ENCODE measurements around the gene BRINP2. TPM values are rescaled to one million over a fixed set of nuclear protein-coding genes. Genes with fewer than 3 reads are reported as not detected.

BRINP2 gene
- total and polyA plus RNA-seq, 2 of the 4 experiments (the other 2 are of a cell fraction) = not detected

- in situ Hi-C loops (cut with MboI; ENCODE audit: low sequenced_read_pairs) = no loop called here
- WGBS, 2 experiments (ENCODE audit: extremely low coverage in 2 of 2, insufficient read length in 1 of 2) = 80% methylated on average over 1 of the region's 3 CpGs; no CpG with 5 or more reads in 1 of the 2 experiments
Measured at GRCh38 chr1:177306019-177306415, 135.3 kb downstream of the BRINP2 start.

More at GRCh38 chr1:177306019-177306415, 135.3 kb downstream of the BRINP2 start:
- no peak overlapping the region for H2BK5ac ChIP-seq (ENCODE audit: low read depth, low read length, poor library complexity, severe bottlenecking)
- H3K4me1 ChIP-seq (ENCODE audit: control insufficient read depth, insufficient read depth, low read length) = no peaks in the 10 kb centered on the region
- no peak overlapping the region for H4K91ac ChIP-seq (ENCODE audit: insufficient read depth, low read depth, low read length)
- POLR2A ChIA-PET (ENCODE audit: unreplicated experiment) = no interaction called here
- no peaks in the 10 kb centered on the region; the same call in 1 of the 2 replicates for H3K27me3 ChIP-seq (ENCODE audit: control insufficient read depth, insufficient read depth, low read length)
- no peaks in the 10 kb centered on the region for H4K20me1 ChIP-seq (ENCODE audit: insufficient read depth, low read length)
- BruUV-seq (replicated peaks) = no TSS peak
- no peaks in the 10 kb centered on the region for H3K36me3 ChIP-seq (ENCODE audit: control insufficient read depth, insufficient read depth, low read length)
- H3K4ac ChIP-seq (ENCODE audit: low read depth, low read length) = no peak overlapping the region
- no peak overlapping the region for H3K4me3 ChIP-seq (ENCODE audit: insufficient read depth, low read depth, low read length)
- no peak for DNase-seq
- H4K5ac ChIP-seq (ENCODE audit: low read depth, low read length) = no peak overlapping the region
- no peaks in the 10 kb centered on the region for H3K9me3 ChIP-seq (ENCODE audit: control insufficient read depth, insufficient read depth, low read length)
- H3K4me2 ChIP-seq (ENCODE audit: low read depth, low read length) = no peak overlapping the region
- dilution Hi-C loops (cut with HindIII; ENCODE audit: low sequenced_read_pairs, unreplicated experiment) = no loop called here
- no peak for ATAC-seq (ENCODE audit: low read depth)
- H2AK5ac ChIP-seq (ENCODE audit: low read depth, low read length) = no peak overlapping the region
- H3K56ac ChIP-seq (ENCODE audit: extremely low read depth, insufficient read depth, low read length) = no peak overlapping the region
- no peak overlapping the region for H4K8ac ChIP-seq (ENCODE audit: low read depth in 2 of 2, low read length in 2 of 2)
- H2BK20ac ChIP-seq (ENCODE audit: low read depth, low read length) = no peak overlapping the region
- H3K18ac ChIP-seq (ENCODE audit: low read depth, low read length) = no peak overlapping the region
- no peak overlapping the region for H3K23ac ChIP-seq (ENCODE audit: low read depth, low read length)
- H2AK9ac ChIP-seq (replicated peaks; ENCODE audit: low read depth, low read length, poor library complexity) = no peak overlapping the region
- no peak overlapping the region for H2BK120ac ChIP-seq (ENCODE audit: low read depth, low read length)
- H3K27ac ChIP-seq (ENCODE audit: insufficient read depth, low read length) = no peak overlapping the region
- no peak overlapping the region for H2BK15ac ChIP-seq (ENCODE audit: low read depth, low read length)
- no peak overlapping the region for H3K9ac ChIP-seq (ENCODE audit: low read depth, low read length)
- H2AFZ ChIP-seq (replicated peaks; ENCODE audit: low read length, poor library complexity) = no peak overlapping the region
- no peak for TF ChIP-seq RAD21 (IDR thresholded peaks at IDR 0.05; ENCODE audit: low read length)
- intact Hi-C loops (cut with micrococcal nuclease) = no loop called here
- CTCF ChIA-PET = no interaction called here
- H3K79me1 ChIP-seq (ENCODE audit: low read depth in 1 of 2, low read length in 2 of 2) = no peaks in the 10 kb centered on the region
- no peaks in the 10 kb centered on the region for H3K9me1 ChIP-seq (ENCODE audit: insufficient read depth, low read length)
- no peak overlapping the region for H3K14ac ChIP-seq (replicated peaks; ENCODE audit: low read depth, low read length)

Data from IMR-90 (cell line).